ENCODE results near the gene TACR1. TPM values are rescaled to one million over a fixed set of nuclear protein-coding genes. Genes with fewer than 3 reads are reported as not detected.

TACR1 gene
- total and polyA plus RNA-seq, 2 of the 8 experiments (the other 6 are each of a cell fraction or from before 2014, with no cell fraction given) = 0.09 to 0.37 TPM

DNA sequence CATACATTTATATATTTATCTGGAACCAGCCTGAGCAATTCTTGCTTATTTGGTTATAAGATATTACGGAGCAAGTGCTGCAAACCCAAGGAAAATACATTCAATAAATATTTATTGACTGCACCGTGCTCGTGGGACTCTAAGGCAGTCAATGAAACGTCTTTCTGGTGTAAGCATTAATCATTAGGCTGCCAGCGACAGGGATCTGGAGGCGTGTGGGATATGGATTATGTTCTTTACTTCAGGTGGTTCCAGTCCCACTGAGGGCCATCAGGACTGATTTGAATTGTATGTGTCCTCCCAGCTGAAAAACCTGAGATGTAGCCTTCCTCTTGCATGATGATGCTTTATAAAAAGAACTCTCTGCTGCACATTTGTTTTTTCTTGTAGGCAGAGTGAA, 75.4 kb downstream of the TACR1 start:
- Histone ChIP-seq H3K36me3 (ENCODE audit: control insufficient read depth in 2 of 4, insufficient read depth in 4 of 4, low read length in 3 of 4) (no peaks in the 10 kb centered on the region), H3K18ac (ENCODE audit: extremely low read depth, low read length) (no peak overlapping the region), H3K4me1 (replicated peaks in 1 of 4; ENCODE audit: control insufficient read depth in 3 of 4, insufficient read depth in 4 of 4, low read length in 3 of 4) (no peaks in the 10 kb centered on the region), H2AK5ac (ENCODE audit: low read depth, low read length) (no peak overlapping the region), H3K23ac (ENCODE audit: insufficient read length) (no peak overlapping the region), H3K56ac (replicated peaks; ENCODE audit: insufficient read length, low read depth, low read length) (no peak overlapping the region), H3K9me3 (ENCODE audit: insufficient read depth in 2 of 2, low read depth in 1 of 2, low read length in 1 of 2) (no peaks in the 10 kb centered on the region), H4K8ac (ENCODE audit: extremely low read depth, insufficient read depth, low read length) (no peak overlapping the region), H3K79me1 (ENCODE audit: low read depth, low read length) (no peaks in the 10 kb centered on the region), H3K4me3 (ENCODE audit: extremely low read depth in 1 of 4, insufficient read depth in 2 of 4, low read depth in 3 of 4, low read length in 4 of 4) (no peak overlapping the region), H2BK15ac (ENCODE audit: low read length) (no peak overlapping the region), H3K23me2 (ENCODE audit: low read depth, low read length) (no peaks in the 10 kb centered on the region), H3K4ac (replicated peaks; ENCODE audit: insufficient read length, low read depth, low read length) (no peak overlapping the region), H3K27me3 (replicated peaks in 1 of 4; ENCODE audit: control insufficient read depth in 3 of 4, extremely low read depth in 1 of 4, insufficient read depth in 3 of 4, low read length in 3 of 4) (no peaks in the 10 kb centered on the region), H2AFZ (ENCODE audit: low read length) (no peak overlapping the region), H2BK120ac (replicated peaks; ENCODE audit: low read depth, low read length) (no peak overlapping the region), H3K79me2 (ENCODE audit: control insufficient read depth in 1 of 2, insufficient read depth in 2 of 2, low read length in 2 of 2) (no peaks in the 10 kb centered on the region), H3K9ac (replicated peaks in 1 of 4; ENCODE audit: extremely low read depth in 1 of 4, low read depth in 3 of 4, low read length in 3 of 4) (no peak overlapping the region), H3K27ac (ENCODE audit: low read depth, low read length) (no peak overlapping the region), H3K14ac (ENCODE audit: insufficient read length) (no peak overlapping the region), H3K4me2 (ENCODE audit: insufficient read depth in 1 of 2, low read depth in 2 of 2, low read length in 2 of 2) (no peak overlapping the region), H2BK12ac (ENCODE audit: low read depth, low read length) (no peak overlapping the region), H2BK5ac (ENCODE audit: low read depth, low read length) (no peak overlapping the region), H4K5ac (ENCODE audit: insufficient read length, low read depth, low read length) (no peak overlapping the region), H2BK20ac (ENCODE audit: low read length) (no peak overlapping the region), H4K91ac (replicated peaks; ENCODE audit: insufficient read length, low read length) (no peak overlapping the region), H4K20me1 (replicated peaks in 1 of 2; ENCODE audit: control insufficient read depth in 1 of 2, insufficient read depth in 2 of 2, low read length in 2 of 2) (no peaks in the 10 kb centered on the region)
- TF ChIP-seq GTF2F1 (IDR thresholded peaks at IDR 0.05; ENCODE audit: borderline replicate concordance, low read depth, low read length) (no peak), CBX5 (IDR thresholded peaks at IDR 0.05; ENCODE audit: low read depth, low read length) (no peak), SIN3A (conservative IDR thresholded peaks at IDR 0.05 in 1 of 2, IDR thresholded peaks at IDR 0.05 in 1 of 2; ENCODE audit: low read depth in 1 of 2, low read length in 2 of 2) (no peak), POLR2A (IDR thresholded peaks at IDR 0.05; ENCODE audit: control extremely low read depth in 1 of 2, low read depth in 2 of 2, low read length in 2 of 2) (no peak), RNF2 (IDR thresholded peaks at IDR 0.05; ENCODE audit: borderline replicate concordance, low read depth, low read length, missing control alignments, poor library complexity, severe bottlenecking) (no peak), BRCA1 (IDR thresholded peaks at IDR 0.05; ENCODE audit: low read depth, low read length) (no peak)
- WGBS, 2 experiments (ENCODE audit: extremely low coverage in 1 of 2, insufficient coverage in 1 of 2, insufficient read length in 1 of 2, insufficient replicate concordance in 2 of 2, low coverage in 1 of 2, low lambda C conversion rate in 2 of 2, missing lambda C conversion rate in 1 of 2) = 93% methylated on average over 6 of the region's 6 CpGs; no CpG with 5 or more reads in 1 of the 2 experiments
- no peak for DNase-seq (ENCODE audit: low read depth in 1 of 2, low spot score in 2 of 2)
- no peak for FAIRE-seq
- ChIA-PET CTCF (ENCODE audit: partially characterized antibody) (interaction anchor here (0.7 kb wide), 1 partner anchor 26 kb away, joined by 3 read pairs; no protein-coding TSS in a partner anchor), POLR2A (ENCODE audit: partially characterized antibody) (no interaction called here)

All from H1 (cell line).